GM21447 (cell line): ENCODE data around the gene ALDH3B2.
"Not testable (repeated sequence)": the region's sequence is repeated elsewhere in the genome, so short reads cannot be mapped to it uniquely, and the experiment has no call there.

Experiments used
- ATAC-seq: cut with Tn5 transposase; IDR thresholded peaks from one replicate; pipeline ENCODE4 v1.9.1; 2021; ENCODE audit not compliant: unreplicated experiment

Gene ALDH3B2

GRCh38 chr11:67644472-67645418 lies 29.7 kb downstream of the ALDH3B2 start:
- no peak for ATAC-seq

GRCh38 chr11:67644042-67644441 lies 30.4 kb downstream of the ALDH3B2 start:
- no peak for ATAC-seq

- ATAC-seq: no peak
These were observed 32.0 kb downstream of the ALDH3B2 start for GRCh38 chr11:67642173-67643120.

GRCh38 chr11:67641338-67642172 lies 32.9 kb downstream of the ALDH3B2 start:
- no peak for ATAC-seq

GRCh38 chr11:67640758-67641337 lies 33.6 kb downstream of the ALDH3B2 start:
- ATAC-seq: no peak

GRCh38 chr11:67640021-67640757 lies 34.2 kb downstream of the ALDH3B2 start:
- ATAC-seq: no peak

- ATAC-seq: no peak
These were observed 35.0 kb downstream of the ALDH3B2 start, which contains the start of gene TBX10 for GRCh38 chr11:67639438-67639859. TSS of gene TBX10 (minus strand) at chr11:67639763. CDS start at chr11:67639472, 291 bp downstream.

- ATAC-seq: no peak
These were observed 35.6 kb downstream of the ALDH3B2 start for GRCh38 chr11:67638535-67639437.

GRCh38 chr11:67637441-67637840 lies 37.0 kb downstream of the ALDH3B2 start:
- ATAC-seq: not testable (repeated sequence)

- no peak for ATAC-seq
These were observed 37.5 kb downstream of the ALDH3B2 start for GRCh38 chr11:67636962-67637361.

- ATAC-seq: no peak
These were observed 39.2 kb downstream of the ALDH3B2 start for GRCh38 chr11:67635231-67635521.

GRCh38 chr11:67634366-67635230 lies 39.8 kb downstream of the ALDH3B2 start:
- ATAC-seq: no peak

- ATAC-seq: no peak
These were observed 40.6 kb downstream of the ALDH3B2 start for GRCh38 chr11:67633758-67634365.

GRCh38 chr11:67632982-67633755 lies 41.3 kb downstream of the ALDH3B2 start:
- no peak for ATAC-seq

GRCh38 chr11:67632175-67632981 lies 42.0 kb downstream of the ALDH3B2 start:
- ATAC-seq: no peak

GRCh38 chr11:67631853-67632174 lies 42.6 kb downstream of the ALDH3B2 start:
- no peak for ATAC-seq
